GM19328 (cell line): ENCODE measurements around the gene CHST7.

ENCODE experiments used
- ATAC-seq: cut with Tn5 transposase; IDR thresholded peaks from one replicate; pipeline ENCODE4 v1.9.1; 2021; ENCODE audit warnings: mild to moderate bottlenecking, moderate library complexity; ENCODE audit not compliant: unreplicated experiment

CHST7 gene

GRCh38 chrX:46643636-46644035 is 70.1 kb downstream of the CHST7 start:
- no peak for ATAC-seq

- no peak for ATAC-seq
These were observed 72.0 kb downstream of the CHST7 start for GRCh38 chrX:46645614-46646013.

- no peak for ATAC-seq
These were observed 73.7 kb downstream of the CHST7 start for GRCh38 chrX:46647251-46647650.
